AG08395 (cell line): ENCODE results near the gene PDE7B.

ENCODE experiments used
- DNase-seq: peaks from one replicate; pipeline ENCODE4 v3.0.0; 2012; ENCODE audit warnings: mixed read lengths, low spot score

PDE7B gene

GRCh38 chr6:136236466-136237293, 385.2 kb downstream of the PDE7B start:
- no peak for DNase-seq

- DNase-seq = no peak
These were observed 392.6 kb downstream of the PDE7B start for GRCh38 chr6:136244061-136244616.
